Muscle layer of colon (tissue), 2 donors: ENCODE results near the gene GAGE10.

Experiments
- H3K27ac ChIP-seq: one replicate; pipeline ENCODE4 v1.7.0; 2013; ENCODE audit warnings: low read depth, mild to moderate bottlenecking, low read length, moderate library complexity
- H3K27me3 ChIP-seq, 2 donors: one replicate each; pipeline ENCODE4 v1.7.0; 2013; ENCODE audit warnings: low read length in 2 of 2, mild to moderate bottlenecking in 2 of 2; ENCODE audit not compliant: insufficient read depth in 2 of 2, control insufficient read depth in 1 of 2
- H3K36me3 ChIP-seq: one replicate; pipeline ENCODE4 v1.7.0; 2013; ENCODE audit warnings: mild to moderate bottlenecking, low read length; ENCODE audit not compliant: insufficient read depth
- H3K4me1 ChIP-seq: one replicate; pipeline ENCODE4 v1.7.0; 2013; ENCODE audit warnings: mild to moderate bottlenecking, low read length; ENCODE audit not compliant: insufficient read depth
- H3K4me3 ChIP-seq, 2 donors: one replicate each; pipeline ENCODE4 v1.7.0; 2013; ENCODE audit warnings: low read length in 2 of 2, low read depth in 1 of 2, mild to moderate bottlenecking in 1 of 2, moderate library complexity in 1 of 2
- H3K9ac ChIP-seq: one replicate; pipeline ENCODE4 v1.7.0; 2013; ENCODE audit warnings: low read length
- H3K9me3 ChIP-seq: one replicate; pipeline ENCODE4 v1.7.0; 2013; ENCODE audit warnings: mild to moderate bottlenecking, low read length
- donor health status: abdominal sarcoma.
- donor health status: Adenocarcinoma of cecum.

GAGE10 gene

GRCh38 chrX:49266523-49267445, 36.7 kb upstream of the GAGE10 start:
- Histone ChIP-seq H3K9ac (no peak overlapping the region), H3K4me1 (peaks cover 22% of the 10 kb centered on the region), H3K9me3 (no peaks in the 10 kb centered on the region), H3K36me3 (no peaks in the 10 kb centered on the region), H3K27ac (no peak overlapping the region), H3K27me3 (no peaks in the 10 kb centered on the region), H3K4me3 (no peak overlapping the region)

- peak overlapping the region; percentile 53 for H3K27ac ChIP-seq
- H3K4me3 ChIP-seq, result peak overlapping the region; percentile 9 to 48
- H3K9ac ChIP-seq, result peak overlapping the region; percentile 34
- H3K9me3 ChIP-seq, result no peaks in the 10 kb centered on the region
- no peaks in the 10 kb centered on the region for H3K36me3 ChIP-seq
- H3K4me1 ChIP-seq, result peaks cover 35% of the 10 kb centered on the region
- no peaks in the 10 kb centered on the region for H3K27me3 ChIP-seq
These were observed 34.8 kb upstream of the GAGE10 start for GRCh38 chrX:49268702-49269009.

- no peaks in the 10 kb centered on the region for H3K36me3 ChIP-seq
- peak overlapping the region; percentile 34 for H3K9ac ChIP-seq
- H3K4me3 ChIP-seq, result peak overlapping the region; percentile 48 to 65
- H3K27me3 ChIP-seq, result no peaks in the 10 kb centered on the region
- H3K9me3 ChIP-seq, result no peaks in the 10 kb centered on the region
- H3K4me1 ChIP-seq, result peaks cover 40% of the 10 kb centered on the region
- H3K27ac ChIP-seq, result peak overlapping the region; percentile 53
These were observed 34.3 kb upstream of the GAGE10 start for GRCh38 chrX:49269010-49269766.

GRCh38 chrX:49269767-49270248, 33.6 kb upstream of the GAGE10 start, which contains the start of gene PPP1R3F:
Gene PPP1R3F (plus strand): TSS chrX:49269793. CDS start chrX:49269870, 77 bp downstream.
- H3K36me3 ChIP-seq, result no peaks in the 10 kb centered on the region
- peaks cover 43% of the 10 kb centered on the region for H3K4me1 ChIP-seq
- no peaks in the 10 kb centered on the region for H3K9me3 ChIP-seq
- H3K9ac ChIP-seq, result peak within 1 kb of the TSS; percentile 34
- H3K4me3 ChIP-seq, result peak within 1 kb of the TSS; percentile 48 to 65
- no peaks in the 10 kb centered on the region for H3K27me3 ChIP-seq
- H3K27ac ChIP-seq, result peak within 1 kb of the TSS; percentile 53

GRCh38 chrX:49270249-49270921, 33.1 kb upstream of the GAGE10 start:
- no peaks in the 10 kb centered on the region for H3K9me3 ChIP-seq
- H3K9ac ChIP-seq, result no peak overlapping the region
- H3K27ac ChIP-seq, result peak overlapping the region; percentile 53

GRCh38 chrX:49271341-49271740, 32.1 kb upstream of the GAGE10 start:
- peaks cover 43% of the 10 kb centered on the region for H3K4me1 ChIP-seq
- no peaks in the 10 kb centered on the region for H3K27me3 ChIP-seq
- no peaks in the 10 kb centered on the region for H3K36me3 ChIP-seq
- H3K4me3 ChIP-seq, result peak overlapping the region in 1 of 2 donors; percentile 43
- H3K9me3 ChIP-seq, result no peaks in the 10 kb centered on the region
- H3K27ac ChIP-seq, result no peak overlapping the region
- H3K9ac ChIP-seq, result no peak overlapping the region

More at GRCh38 chrX:49270249-49270921, 33.1 kb upstream of the GAGE10 start:
- peaks cover 43% of the 10 kb centered on the region for H3K4me1 ChIP-seq
- H3K36me3 ChIP-seq, result no peaks in the 10 kb centered on the region
- no peaks in the 10 kb centered on the region for H3K27me3 ChIP-seq
- H3K4me3 ChIP-seq, result peak overlapping the region; percentile 43 to 65

- no peak overlapping the region for H3K4me3 ChIP-seq
- no peaks in the 10 kb centered on the region for H3K27me3 ChIP-seq
- H3K9ac ChIP-seq, result no peak overlapping the region
- no peaks in the 10 kb centered on the region for H3K36me3 ChIP-seq
- H3K4me1 ChIP-seq, result peaks cover 51% of the 10 kb centered on the region
- no peaks in the 10 kb centered on the region for H3K9me3 ChIP-seq
- no peak overlapping the region for H3K27ac ChIP-seq
These were observed 31.0 kb upstream of the GAGE10 start for GRCh38 chrX:49272421-49272820.

GRCh38 chrX:49273181-49273727, 30.2 kb upstream of the GAGE10 start:
- Histone ChIP-seq H3K9ac (no peak overlapping the region), H3K27ac (no peak overlapping the region), H3K27me3 (no peaks in the 10 kb centered on the region), H3K4me1 (peaks cover 50% of the 10 kb centered on the region), H3K9me3 (no peaks in the 10 kb centered on the region), H3K4me3 (no peak overlapping the region), H3K36me3 (no peaks in the 10 kb centered on the region)

GRCh38 chrX:49276207-49276606, 27.2 kb upstream of the GAGE10 start:
- Histone ChIP-seq H3K4me3 (no peak overlapping the region), H3K36me3 (no peaks in the 10 kb centered on the region), H3K27ac (no peak overlapping the region)

GRCh38 chrX:49276671-49277534, 26.5 kb upstream of the GAGE10 start:
- Histone ChIP-seq H3K9ac (no peak overlapping the region), H3K4me3 (no peak overlapping the region), H3K36me3 (no peaks in the 10 kb centered on the region), H3K9me3 (no peaks in the 10 kb centered on the region), H3K27me3 (no peaks in the 10 kb centered on the region), H3K4me1 (peaks cover 30% of the 10 kb centered on the region), H3K27ac (no peak overlapping the region)

More at GRCh38 chrX:49276207-49276606, 27.2 kb upstream of the GAGE10 start:
- Histone ChIP-seq H3K27me3 (no peaks in the 10 kb centered on the region), H3K9ac (no peak overlapping the region), H3K9me3 (no peaks in the 10 kb centered on the region), H3K4me1 (peaks cover 37% of the 10 kb centered on the region)
